ENCODE results near the gene LSS.

The LSS gene

DNA sequence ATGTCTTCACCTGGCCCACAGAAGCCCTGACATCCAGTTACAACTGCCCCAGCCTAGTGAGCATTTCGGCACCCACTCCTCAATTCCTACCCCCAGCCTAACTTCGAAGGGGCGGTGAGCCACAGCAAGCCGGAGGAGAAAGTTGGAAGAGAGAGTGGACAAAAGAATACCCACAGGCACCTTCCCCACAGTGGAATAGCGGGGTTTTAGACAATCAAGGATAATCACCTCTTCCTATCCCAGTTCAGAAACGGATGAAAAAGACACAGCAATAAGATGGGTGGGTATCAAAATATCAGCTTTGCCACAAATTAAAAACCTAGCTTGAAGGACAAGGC is 1.3 kb upstream of the LSS start:
- Histone ChIP-seq H3K4ac (ENCODE audit: low read length) (no peak overlapping the region), H2BK5ac (ENCODE audit: low read length) (no peak overlapping the region), H3K14ac (ENCODE audit: low read length) (no peak overlapping the region), H2AK5ac (ENCODE audit: low read depth, low read length) (peak overlapping the region; percentile 98), H3K4me2 (ENCODE audit: insufficient read depth, low read length, poor library complexity, severe bottlenecking) (peak overlapping the region; percentile 88), H3K4me1 (ENCODE audit: control insufficient read depth in 2 of 2, insufficient read depth in 1 of 2, low read depth in 1 of 2, low read length in 2 of 2) (peaks cover 16% of the 10 kb centered on the region in 2 donors), H3K4me3 (ENCODE audit: low read length in 2 of 2) (peak overlapping the region; percentile 49 to 80), H3K27me3 (ENCODE audit: control insufficient read depth in 3 of 3, insufficient read depth in 3 of 3, low read depth in 1 of 3, low read length in 3 of 3) (no peaks in the 10 kb centered on the region), H4K91ac (ENCODE audit: low read depth, low read length, poor library complexity) (no peak overlapping the region), H3K9me3 (replicated peaks in 1 of 2; ENCODE audit: control insufficient read depth in 2 of 2, insufficient read depth in 1 of 2, low read depth in 1 of 2, low read length in 2 of 2) (peaks cover 18 to 35% of the 10 kb centered on the region in 2 donors), H3K18ac (ENCODE audit: low read length) (peak overlapping the region; percentile 99), H3K79me1 (ENCODE audit: low read depth, low read length) (peaks cover 6% of the 10 kb centered on the region), H2BK120ac (ENCODE audit: low read depth, low read length) (peak overlapping the region; percentile 73), H3K36me3 (replicated peaks in 1 of 2; ENCODE audit: control insufficient read depth in 2 of 2, insufficient read depth in 2 of 2, low read length in 2 of 2) (peaks cover 23 to 76% of the 10 kb centered on the region in 2 donors), H4K8ac (ENCODE audit: low read depth, low read length) (peak overlapping the region; percentile 90), H2BK15ac (ENCODE audit: low read length) (no peak overlapping the region), H3K9ac (ENCODE audit: low read depth, low read length, poor library complexity) (no peak overlapping the region), H3K23ac (ENCODE audit: low read depth, low read length, poor library complexity) (no peak overlapping the region), H2AFZ (ENCODE audit: low read length) (no peak overlapping the region), H3K27ac (replicated peaks; ENCODE audit: low read length) (no peak overlapping the region), H2BK12ac (ENCODE audit: low read length) (no peak overlapping the region)
- WGBS, 2 donors (ENCODE audit: extremely low coverage in 2 of 2, insufficient read length in 2 of 2, insufficient replicate concordance in 1 of 2): no CpG with 5 or more reads among the region's 6 CpGs
- no peak for DNase-seq (ENCODE audit: low spot score)

- peak; percentile 74 for DNase-seq (ENCODE audit: low spot score)
- Histone ChIP-seq H2AK5ac (ENCODE audit: low read depth, low read length) (peak overlapping the region; percentile 98), H2BK12ac (ENCODE audit: low read length) (peak overlapping the region; percentile 63), H2AFZ (ENCODE audit: low read length) (peak overlapping the region; percentile 86), H3K36me3 (replicated peaks in 1 of 2; ENCODE audit: control insufficient read depth in 2 of 2, insufficient read depth in 2 of 2, low read length in 2 of 2) (peaks cover 20 to 74% of the 10 kb centered on the region in 2 donors), H3K4me3 (ENCODE audit: low read length in 2 of 2) (peak overlapping the region; percentile 49 to 80), H3K4ac (ENCODE audit: low read length) (peak overlapping the region; percentile 28), H3K27me3 (ENCODE audit: control insufficient read depth in 3 of 3, insufficient read depth in 3 of 3, low read depth in 1 of 3, low read length in 3 of 3) (no peaks in the 10 kb centered on the region), H3K23ac (ENCODE audit: low read depth, low read length, poor library complexity) (peak overlapping the region; percentile 39), H3K14ac (ENCODE audit: low read length) (peak overlapping the region; percentile 9), H3K4me1 (ENCODE audit: control insufficient read depth in 2 of 2, insufficient read depth in 1 of 2, low read depth in 1 of 2, low read length in 2 of 2) (peaks cover 19 to 21% of the 10 kb centered on the region in 2 donors), H3K9me3 (replicated peaks in 1 of 2; ENCODE audit: control insufficient read depth in 2 of 2, insufficient read depth in 1 of 2, low read depth in 1 of 2, low read length in 2 of 2) (peaks cover 18 to 30% of the 10 kb centered on the region in 2 donors), H4K8ac (ENCODE audit: low read depth, low read length) (peak overlapping the region; percentile 90), H2BK15ac (ENCODE audit: low read length) (peak overlapping the region; percentile 72), H4K91ac (ENCODE audit: low read depth, low read length, poor library complexity) (no peak overlapping the region), H2BK5ac (ENCODE audit: low read length) (peak overlapping the region; percentile 83), H2BK120ac (ENCODE audit: low read depth, low read length) (peak overlapping the region; percentile 73), H3K18ac (ENCODE audit: low read length) (peak overlapping the region; percentile 99), H3K79me1 (ENCODE audit: low read depth, low read length) (peaks cover 6% of the 10 kb centered on the region), H3K9ac (ENCODE audit: low read depth, low read length, poor library complexity) (peak overlapping the region; percentile 63), H3K4me2 (ENCODE audit: insufficient read depth, low read length, poor library complexity, severe bottlenecking) (peak overlapping the region; percentile 88), H3K27ac (replicated peaks; ENCODE audit: low read length) (peak overlapping the region; percentile 70)
- WGBS, 2 donors (ENCODE audit: extremely low coverage in 2 of 2, insufficient read length in 2 of 2, insufficient replicate concordance in 1 of 2): no CpG with 5 or more reads among the region's 72 CpGs
Observed at GRCh38 chr21:46229133-46229922, 754 bp upstream of the LSS start.

- Histone ChIP-seq H2BK120ac (ENCODE audit: low read depth, low read length) (peak overlapping the region; percentile 69), H4K91ac (ENCODE audit: low read depth, low read length, poor library complexity) (no peak overlapping the region), H3K4ac (ENCODE audit: low read length) (no peak overlapping the region), H3K27me3 (ENCODE audit: control insufficient read depth in 3 of 3, insufficient read depth in 3 of 3, low read depth in 1 of 3, low read length in 3 of 3) (no peaks in the 10 kb centered on the region), H3K9me3 (replicated peaks in 1 of 2; ENCODE audit: control insufficient read depth in 2 of 2, insufficient read depth in 1 of 2, low read depth in 1 of 2, low read length in 2 of 2) (peaks cover 18 to 23% of the 10 kb centered on the region in 2 donors), H3K4me1 (ENCODE audit: control insufficient read depth in 2 of 2, insufficient read depth in 1 of 2, low read depth in 1 of 2, low read length in 2 of 2) (peaks cover 20 to 21% of the 10 kb centered on the region in 2 donors), H3K36me3 (replicated peaks in 1 of 2; ENCODE audit: control insufficient read depth in 2 of 2, insufficient read depth in 2 of 2, low read length in 2 of 2) (peaks cover 13 to 66% of the 10 kb centered on the region in 2 donors), H2BK5ac (ENCODE audit: low read length) (peak overlapping the region; percentile 95), H2AFZ (ENCODE audit: low read length) (peak overlapping the region; percentile 81), H2BK12ac (ENCODE audit: low read length) (no peak overlapping the region), H4K8ac (ENCODE audit: low read depth, low read length) (no peak overlapping the region), H3K9ac (ENCODE audit: low read depth, low read length, poor library complexity) (peak overlapping the region; percentile 96), H2AK5ac (ENCODE audit: low read depth, low read length) (peak overlapping the region; percentile 97), H3K79me1 (ENCODE audit: low read depth, low read length) (peaks cover 6% of the 10 kb centered on the region), H3K14ac (ENCODE audit: low read length) (peak overlapping the region; percentile 94), H2BK15ac (ENCODE audit: low read length) (peak overlapping the region; percentile 76), H3K4me3 (ENCODE audit: low read length in 2 of 2) (peak overlapping the region; percentile 70 to 87), H3K27ac (replicated peaks; ENCODE audit: low read length) (peak overlapping the region; percentile 92), H3K18ac (ENCODE audit: low read length) (peak overlapping the region; percentile 95), H3K4me2 (ENCODE audit: insufficient read depth, low read length, poor library complexity, severe bottlenecking) (peak overlapping the region; percentile 78), H3K23ac (ENCODE audit: low read depth, low read length, poor library complexity) (peak overlapping the region; percentile 97)
- DNase-seq (ENCODE audit: low spot score): no peak
- WGBS, 2 donors (ENCODE audit: extremely low coverage in 2 of 2, insufficient read length in 2 of 2, insufficient replicate concordance in 1 of 2): no CpG with 5 or more reads among the region's 20 CpGs
Observed at GRCh38 chr21:46227811-46228344, 696 bp downstream of the LSS start.

GRCh38 chr21:46226920-46227599 is 1.5 kb downstream of the LSS start:
- H3K27me3 ChIP-seq (ENCODE audit: control insufficient read depth in 3 of 3, insufficient read depth in 3 of 3, low read depth in 1 of 3, low read length in 3 of 3): no peaks in the 10 kb centered on the region
- no peak overlapping the region for H2BK120ac ChIP-seq (ENCODE audit: low read depth, low read length)
- DNase-seq (ENCODE audit: low spot score): no peak
- no peak overlapping the region for H3K14ac ChIP-seq (ENCODE audit: low read length)
- peaks cover 12% of the 10 kb centered on the region for H3K79me1 ChIP-seq (ENCODE audit: low read depth, low read length)
- no peak overlapping the region for H4K8ac ChIP-seq (ENCODE audit: low read depth, low read length)
- no peak overlapping the region for H3K18ac ChIP-seq (ENCODE audit: low read length)
- peak overlapping the region; percentile 48 for H2AK5ac ChIP-seq (ENCODE audit: low read depth, low read length)
- peak overlapping the region; percentile 4 for H3K23ac ChIP-seq (ENCODE audit: low read depth, low read length, poor library complexity)
- no peak overlapping the region for H2BK12ac ChIP-seq (ENCODE audit: low read length)
- no CpG with 5 or more reads among the region's 4 CpGs for WGBS, 2 donors (ENCODE audit: extremely low coverage in 2 of 2, insufficient read length in 2 of 2, insufficient replicate concordance in 1 of 2)
- peak overlapping the region; percentile 78 for H3K4me2 ChIP-seq (ENCODE audit: insufficient read depth, low read length, poor library complexity, severe bottlenecking)
- no peak overlapping the region for H4K91ac ChIP-seq (ENCODE audit: low read depth, low read length, poor library complexity)
- H3K9ac ChIP-seq (ENCODE audit: low read depth, low read length, poor library complexity): no peak overlapping the region
- no peak overlapping the region for H2AFZ ChIP-seq (ENCODE audit: low read length)
- no peak overlapping the region for H3K27ac ChIP-seq (replicated peaks; ENCODE audit: low read length)
- peak overlapping the region; percentile 41 to 70 for H3K4me3 ChIP-seq (ENCODE audit: low read length in 2 of 2)
- H2BK5ac ChIP-seq (ENCODE audit: low read length): no peak overlapping the region
- no peak overlapping the region for H2BK15ac ChIP-seq (ENCODE audit: low read length)
- H3K9me3 ChIP-seq (replicated peaks in 1 of 2; ENCODE audit: control insufficient read depth in 2 of 2, insufficient read depth in 1 of 2, low read depth in 1 of 2, low read length in 2 of 2): peaks cover 17% of the 10 kb centered on the region in 2 donors
- peaks cover 16 to 66% of the 10 kb centered on the region in 2 donors for H3K36me3 ChIP-seq (replicated peaks in 1 of 2; ENCODE audit: control insufficient read depth in 2 of 2, insufficient read depth in 2 of 2, low read length in 2 of 2)
- no peak overlapping the region for H3K4ac ChIP-seq (ENCODE audit: low read length)
- H3K4me1 ChIP-seq (ENCODE audit: control insufficient read depth in 2 of 2, insufficient read depth in 1 of 2, low read depth in 1 of 2, low read length in 2 of 2): peaks cover 20 to 21% of the 10 kb centered on the region in 2 donors
